Fibroblast of skin of left biceps (primary cell): ENCODE data around the gene SLC34A2.
A peak's percentile ranks its signal among the peaks of the same experiment; 100 is the strongest.

Source experiments
- DNase-seq, 2 experiments: peaks; one replicate each; pipeline ENCODE4 v3.0.0-alpha.2; 2013; ENCODE audit warnings: low read depth in 2 of 2

SLC34A2 gene

DNA sequence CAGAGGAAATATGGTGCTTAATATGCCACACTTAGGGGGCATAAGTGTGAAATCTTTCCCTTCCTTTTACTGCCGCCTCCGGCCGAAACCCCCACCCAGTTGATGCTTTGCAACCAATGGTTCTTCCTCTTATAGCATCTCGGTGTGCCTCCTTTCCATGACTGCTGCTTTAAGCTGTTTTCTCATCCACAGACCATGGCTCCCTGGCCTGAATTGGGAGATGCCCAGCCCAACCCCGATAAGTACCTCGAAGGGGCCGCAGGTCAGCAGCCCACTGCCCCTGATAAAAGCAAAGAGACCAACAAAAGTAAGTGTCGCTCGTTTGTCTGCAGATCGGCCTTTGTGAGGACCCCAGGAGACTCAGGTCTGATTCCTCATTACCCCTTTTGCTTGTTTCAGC, 6.7 kb downstream of the SLC34A2 start:
- no peak for DNase-seq

GRCh38 chr4:25663781-25664180, 8.1 kb downstream of the SLC34A2 start:
- DNase-seq, result no peak

DNA sequence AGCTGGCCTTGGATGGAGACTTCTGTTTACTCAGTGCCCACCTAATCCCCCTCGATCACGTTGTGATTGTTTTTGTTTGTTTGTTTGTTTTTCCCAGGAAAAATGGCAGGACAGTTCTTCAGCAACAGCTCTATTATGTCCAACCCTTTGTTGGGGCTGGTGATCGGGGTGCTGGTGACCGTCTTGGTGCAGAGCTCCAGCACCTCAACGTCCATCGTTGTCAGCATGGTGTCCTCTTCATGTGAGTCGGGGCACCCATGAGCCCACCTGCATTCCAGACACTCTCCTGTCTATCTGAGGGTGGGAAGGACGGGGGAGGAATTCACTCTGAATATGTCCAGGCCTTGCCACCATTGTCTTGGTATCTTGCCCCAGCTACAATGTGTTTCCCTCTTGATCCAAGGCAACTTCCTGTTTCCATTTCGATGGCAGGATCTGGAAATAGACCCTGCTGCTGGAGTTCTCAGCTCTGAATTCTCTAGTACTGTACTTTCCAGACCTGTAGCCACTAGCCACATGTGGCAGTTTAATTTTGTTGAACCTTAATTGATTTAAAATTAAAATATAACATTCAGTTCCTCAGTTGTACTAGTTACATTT, 10.5 kb downstream of the SLC34A2 start:
- DNase-seq, result no peak

- DNase-seq, result no peak
These were observed 12.4 kb downstream of the SLC34A2 start for GRCh38 chr4:25667931-25668557.

GRCh38 chr4:25670991-25671390, 15.3 kb downstream of the SLC34A2 start:
- no peak for DNase-seq

GRCh38 chr4:25672756-25673155, 17.1 kb downstream of the SLC34A2 start:
- no peak for DNase-seq

DNA sequence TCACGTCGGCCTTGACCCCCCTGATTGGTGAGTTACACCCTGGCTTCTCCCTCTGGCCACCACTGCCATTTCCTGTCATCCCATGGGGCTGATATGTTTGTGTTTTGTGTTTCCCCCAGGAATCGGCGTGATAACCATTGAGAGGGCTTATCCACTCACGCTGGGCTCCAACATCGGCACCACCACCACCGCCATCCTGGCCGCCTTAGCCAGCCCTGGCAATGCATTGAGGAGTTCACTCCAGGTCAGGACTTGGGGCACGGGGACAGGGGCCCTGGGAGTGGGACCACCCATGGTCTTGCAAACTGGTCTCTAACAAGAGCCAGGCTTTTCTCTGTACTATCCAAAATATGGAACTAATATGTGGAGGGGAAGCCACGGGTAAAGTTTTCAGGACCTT, 18.7 kb downstream of the SLC34A2 start:
- DNase-seq, result no peak

DNA sequence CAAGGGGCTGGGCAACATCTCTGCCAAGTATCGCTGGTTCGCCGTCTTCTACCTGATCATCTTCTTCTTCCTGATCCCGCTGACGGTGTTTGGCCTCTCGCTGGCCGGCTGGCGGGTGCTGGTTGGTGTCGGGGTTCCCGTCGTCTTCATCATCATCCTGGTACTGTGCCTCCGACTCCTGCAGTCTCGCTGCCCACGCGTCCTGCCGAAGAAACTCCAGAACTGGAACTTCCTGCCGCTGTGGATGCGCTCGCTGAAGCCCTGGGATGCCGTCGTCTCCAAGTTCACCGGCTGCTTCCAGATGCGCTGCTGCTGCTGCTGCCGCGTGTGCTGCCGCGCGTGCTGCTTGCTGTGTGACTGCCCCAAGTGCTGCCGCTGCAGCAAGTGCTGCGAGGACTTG, 20.6 kb downstream of the SLC34A2 start:
- DNase-seq, result no peak

DNA sequence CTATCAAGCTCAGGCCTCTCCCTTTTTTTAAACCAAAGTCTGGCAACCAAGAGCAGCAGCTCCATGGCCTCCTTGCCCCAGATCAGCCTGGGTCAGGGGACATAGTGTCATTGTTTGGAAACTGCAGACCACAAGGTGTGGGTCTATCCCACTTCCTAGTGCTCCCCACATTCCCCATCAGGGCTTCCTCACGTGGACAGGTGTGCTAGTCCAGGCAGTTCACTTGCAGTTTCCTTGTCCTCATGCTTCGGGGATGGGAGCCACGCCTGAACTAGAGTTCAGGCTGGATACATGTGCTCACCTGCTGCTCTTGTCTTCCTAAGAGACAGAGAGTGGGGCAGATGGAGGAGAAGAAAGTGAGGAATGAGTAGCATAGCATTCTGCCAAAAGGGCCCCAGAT, 21.5 kb downstream of the SLC34A2 start:
- no peak for DNase-seq

DNA sequence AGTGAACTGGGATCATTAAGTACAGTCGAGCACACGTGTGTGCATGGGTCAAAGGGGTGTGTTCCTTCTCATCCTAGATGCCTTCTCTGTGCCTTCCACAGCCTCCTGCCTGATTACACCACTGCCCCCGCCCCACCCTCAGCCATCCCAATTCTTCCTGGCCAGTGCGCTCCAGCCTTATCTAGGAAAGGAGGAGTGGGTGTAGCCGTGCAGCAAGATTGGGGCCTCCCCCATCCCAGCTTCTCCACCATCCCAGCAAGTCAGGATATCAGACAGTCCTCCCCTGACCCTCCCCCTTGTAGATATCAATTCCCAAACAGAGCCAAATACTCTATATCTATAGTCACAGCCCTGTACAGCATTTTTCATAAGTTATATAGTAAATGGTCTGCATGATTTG, 22.3 kb downstream of the SLC34A2 start:
- DNase-seq, result no peak

- no peak for DNase-seq
These were observed 32.1 kb downstream of the SLC34A2 start for GRCh38 chr4:25687773-25688172.

GRCh38 chr4:25694466-25694865, 38.8 kb downstream of the SLC34A2 start:
- DNase-seq, result no peak

- no peak for DNase-seq
These were observed 40.8 kb downstream of the SLC34A2 start for GRCh38 chr4:25696409-25696808.

DNA sequence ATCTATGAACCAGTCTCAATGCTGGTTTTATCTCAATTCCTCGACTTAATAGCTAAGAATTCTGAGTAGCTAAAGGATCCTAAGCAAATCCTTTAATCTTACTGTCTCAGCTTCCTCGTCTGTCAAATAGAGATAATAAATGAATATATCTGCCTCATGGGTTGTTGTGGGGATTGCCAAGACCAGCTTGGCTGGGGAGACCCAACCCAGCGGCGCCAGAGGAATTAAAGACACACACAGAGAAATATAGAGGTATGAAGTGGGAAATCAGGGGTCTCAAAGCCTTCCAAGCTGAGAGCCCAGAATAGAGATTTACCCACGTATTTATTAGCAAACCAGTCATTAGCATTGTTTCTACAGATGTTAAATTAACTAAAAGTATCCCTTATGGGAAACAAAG, 41.9 kb downstream of the SLC34A2 start:
- DNase-seq, result no peak

DNA sequence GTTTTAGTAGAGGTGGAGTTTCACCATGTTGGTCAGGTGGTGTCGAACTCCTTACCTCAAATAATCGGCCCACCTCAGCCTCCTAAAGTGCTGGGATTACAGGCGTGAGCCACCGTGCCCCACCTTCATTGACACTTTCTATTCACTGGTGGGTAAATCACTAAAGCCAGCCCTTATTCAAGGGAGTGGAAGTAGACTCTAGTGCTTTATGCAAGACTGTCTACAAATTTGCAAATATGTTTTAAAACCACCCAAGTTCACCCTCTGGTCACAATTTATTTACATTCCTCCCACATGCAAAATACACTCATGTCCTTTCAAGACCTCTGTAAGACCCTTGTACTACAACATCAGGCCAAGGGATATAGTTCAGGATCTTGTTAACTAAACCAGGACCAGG, 45.0 kb downstream of the SLC34A2 start:
- no peak for DNase-seq

DNA sequence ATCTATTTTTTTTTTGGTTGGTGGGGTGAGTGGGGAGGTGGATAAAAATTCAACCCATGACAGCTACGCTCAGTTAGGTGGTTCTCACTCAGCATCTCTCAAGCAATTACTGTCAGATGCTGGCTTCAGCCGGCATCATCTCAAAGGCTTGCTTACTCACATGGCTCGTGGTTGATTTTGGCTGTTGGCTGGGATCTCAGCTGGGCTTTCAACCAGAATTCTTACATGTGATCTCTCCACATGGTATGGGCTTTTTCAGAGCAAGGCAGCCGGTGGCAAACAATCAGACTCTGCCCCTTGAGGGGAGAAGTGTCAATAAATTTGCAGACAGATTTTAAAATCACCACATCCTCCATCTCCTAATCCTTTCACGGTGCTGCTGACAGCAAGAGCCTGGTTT, 47.2 kb downstream of the SLC34A2 start:
- peak; percentile 46 to 51 for DNase-seq

DNA sequence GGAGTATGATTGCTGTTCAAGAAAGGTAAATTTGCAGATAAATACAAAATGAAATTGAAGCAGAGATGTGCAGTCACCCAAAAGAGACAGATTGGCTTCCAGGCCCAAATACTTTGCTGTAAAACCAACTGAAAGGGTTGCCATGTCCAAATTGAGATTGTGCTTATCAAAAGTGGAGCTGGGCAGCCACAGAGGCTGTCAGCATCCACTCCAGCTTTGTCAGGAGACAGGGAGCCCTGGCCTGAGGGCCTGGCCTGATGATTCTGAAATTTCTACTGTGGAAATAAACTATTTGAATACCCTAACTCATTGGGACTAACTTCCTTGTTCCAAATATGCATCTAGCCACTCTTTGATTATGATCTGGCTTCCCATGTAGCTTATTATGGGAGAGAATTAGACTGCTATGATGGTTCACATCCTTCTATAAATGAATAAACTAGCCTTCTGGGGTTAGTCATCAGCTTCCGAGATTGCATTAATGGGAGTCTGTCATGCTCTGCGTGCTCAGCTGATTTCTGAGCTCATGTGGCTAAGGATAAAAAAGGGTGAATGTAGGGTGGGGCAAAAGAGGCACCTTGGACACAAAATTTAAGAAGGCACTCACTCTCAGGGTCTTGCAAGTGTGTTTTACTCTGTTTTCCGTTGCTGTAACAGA, 48.2 kb downstream of the SLC34A2 start:
- no peak for DNase-seq

DNA sequence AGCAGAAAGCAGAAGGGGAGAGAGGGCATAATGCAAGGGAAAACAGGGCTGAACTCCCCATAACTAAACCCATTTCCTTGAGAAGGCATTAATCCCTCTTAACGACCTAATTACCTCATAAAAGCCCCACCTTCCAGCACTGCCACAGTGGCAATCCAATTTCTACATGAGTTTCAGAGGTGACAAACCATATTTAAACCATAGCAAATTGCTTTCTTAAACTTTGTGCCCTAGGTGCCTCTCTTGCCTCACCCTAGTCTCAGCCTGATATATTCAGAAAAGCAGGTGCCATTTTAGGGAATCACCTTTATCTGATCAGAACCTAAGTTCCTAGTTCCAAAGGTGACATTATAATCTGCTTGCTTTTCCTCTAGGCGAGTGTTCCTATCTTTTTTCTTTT, 48.9 kb downstream of the SLC34A2 start:
- DNase-seq, result no peak

DNA sequence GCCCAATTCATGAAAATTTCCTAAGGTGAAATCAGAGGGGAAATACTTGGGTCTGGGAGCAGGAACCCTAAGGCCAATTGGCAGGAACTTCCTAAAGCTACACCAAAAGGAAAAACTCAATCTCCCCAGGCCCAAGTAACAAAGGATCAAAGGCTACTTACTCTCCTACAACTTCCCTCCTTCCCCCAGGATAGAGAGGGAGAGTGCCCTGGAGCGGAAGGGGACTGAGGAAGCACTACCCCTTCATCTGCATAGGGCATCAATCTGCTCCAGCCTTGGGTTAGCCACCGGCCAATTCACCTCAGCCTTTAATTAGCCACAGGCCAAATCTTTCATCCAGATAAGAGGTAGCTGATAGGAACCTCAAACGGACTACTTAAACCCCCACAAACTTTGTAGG, 55.0 kb downstream of the SLC34A2 start:
- no peak for DNase-seq

DNA sequence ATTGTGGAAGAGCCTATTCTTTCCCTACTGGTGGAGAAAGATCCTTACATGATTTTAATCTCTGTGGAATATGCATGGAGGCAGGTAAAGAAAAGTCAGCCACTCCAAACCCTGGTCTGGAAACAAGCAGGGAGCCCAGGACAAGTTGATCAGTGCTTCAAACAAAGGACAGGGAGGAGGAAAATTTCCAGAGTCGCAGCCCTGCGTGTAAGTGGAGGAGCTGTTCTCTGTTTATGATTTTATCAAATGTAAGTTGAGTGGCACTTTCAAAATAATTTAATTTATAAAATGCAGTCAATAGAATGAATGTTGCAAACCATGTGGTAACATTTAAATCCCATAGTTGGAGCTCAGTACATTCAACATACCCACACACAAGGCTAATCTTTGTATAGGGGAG, 57.0 kb downstream of the SLC34A2 start:
- DNase-seq, result no peak

GRCh38 chr4:25713812-25714211, 58.2 kb downstream of the SLC34A2 start:
- DNase-seq, result no peak

DNA sequence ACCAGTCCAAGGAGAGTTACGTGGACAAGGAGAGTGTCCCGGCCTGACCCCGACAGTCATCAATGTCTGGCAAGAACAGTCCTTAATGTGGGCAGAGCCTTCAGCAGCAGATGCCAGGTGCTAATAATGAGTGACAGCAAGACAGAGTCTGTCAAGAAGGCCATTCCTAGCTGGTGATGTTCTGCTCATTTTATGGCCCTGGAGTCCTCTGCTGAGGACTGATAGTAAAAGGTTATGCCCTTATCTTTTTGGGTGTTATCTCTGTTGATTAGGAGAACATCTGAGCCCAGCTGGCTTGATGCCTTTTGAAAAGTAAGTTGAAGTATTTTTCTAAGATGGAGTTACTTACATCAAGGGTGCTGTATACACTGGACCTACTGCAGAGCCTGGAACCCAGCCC, 67.3 kb downstream of the SLC34A2 start:
- no peak for DNase-seq

GRCh38 chr4:25723409-25723808, 67.8 kb downstream of the SLC34A2 start:
- no peak for DNase-seq

- DNase-seq, result no peak
These were observed 70.2 kb downstream of the SLC34A2 start for GRCh38 chr4:25725870-25726269.
